HG02763 (cell line): ENCODE results near the gene PEX11G.

Experiments
- ATAC-seq: cut with Tn5 transposase; IDR thresholded peaks from one replicate; pipeline ENCODE4 v1.9.1; 2021; ENCODE audit warnings: mild to moderate bottlenecking, moderate library complexity; ENCODE audit not compliant: unreplicated experiment

PEX11G gene

DNA sequence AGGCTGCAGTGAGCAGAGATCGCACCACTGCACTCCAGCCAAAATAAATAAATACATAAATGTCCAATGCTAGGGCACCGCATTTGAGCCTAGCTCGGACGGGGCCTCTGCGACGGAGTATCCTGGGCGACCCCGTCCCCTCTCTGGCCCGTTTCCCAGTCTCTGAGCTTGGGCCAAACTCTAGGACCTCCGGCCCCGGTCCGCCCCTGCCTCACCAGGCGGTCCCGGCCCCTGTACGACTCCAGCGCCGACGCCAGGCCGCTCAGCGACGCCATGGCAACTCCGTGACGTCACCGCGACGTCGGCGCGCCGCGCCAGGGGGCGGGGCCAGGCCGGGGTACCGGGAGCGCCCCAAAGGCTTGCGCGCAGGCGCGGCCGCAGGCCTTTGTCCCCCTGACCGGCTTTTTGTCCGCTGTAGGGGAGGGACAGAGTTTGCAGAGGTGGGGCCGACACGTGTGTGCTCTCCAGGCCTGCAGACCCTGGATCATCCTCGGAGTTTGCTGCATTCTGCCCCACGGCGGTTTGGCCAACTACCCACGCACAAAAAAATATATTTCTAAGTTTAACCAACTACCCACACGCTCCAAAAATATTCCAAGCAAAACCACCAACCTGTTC lies at the start of gene PEX11G:
PEX11G (minus strand) TSS at position 300 of the 618 bp plus-strand sequence; CDS start at position 275, 25 bp downstream.
- peak; percentile 70 for ATAC-seq

- no peak for ATAC-seq
These were observed 47.3 kb upstream of the PEX11G start for GRCh38 chr19:7535998-7536695.

DNA sequence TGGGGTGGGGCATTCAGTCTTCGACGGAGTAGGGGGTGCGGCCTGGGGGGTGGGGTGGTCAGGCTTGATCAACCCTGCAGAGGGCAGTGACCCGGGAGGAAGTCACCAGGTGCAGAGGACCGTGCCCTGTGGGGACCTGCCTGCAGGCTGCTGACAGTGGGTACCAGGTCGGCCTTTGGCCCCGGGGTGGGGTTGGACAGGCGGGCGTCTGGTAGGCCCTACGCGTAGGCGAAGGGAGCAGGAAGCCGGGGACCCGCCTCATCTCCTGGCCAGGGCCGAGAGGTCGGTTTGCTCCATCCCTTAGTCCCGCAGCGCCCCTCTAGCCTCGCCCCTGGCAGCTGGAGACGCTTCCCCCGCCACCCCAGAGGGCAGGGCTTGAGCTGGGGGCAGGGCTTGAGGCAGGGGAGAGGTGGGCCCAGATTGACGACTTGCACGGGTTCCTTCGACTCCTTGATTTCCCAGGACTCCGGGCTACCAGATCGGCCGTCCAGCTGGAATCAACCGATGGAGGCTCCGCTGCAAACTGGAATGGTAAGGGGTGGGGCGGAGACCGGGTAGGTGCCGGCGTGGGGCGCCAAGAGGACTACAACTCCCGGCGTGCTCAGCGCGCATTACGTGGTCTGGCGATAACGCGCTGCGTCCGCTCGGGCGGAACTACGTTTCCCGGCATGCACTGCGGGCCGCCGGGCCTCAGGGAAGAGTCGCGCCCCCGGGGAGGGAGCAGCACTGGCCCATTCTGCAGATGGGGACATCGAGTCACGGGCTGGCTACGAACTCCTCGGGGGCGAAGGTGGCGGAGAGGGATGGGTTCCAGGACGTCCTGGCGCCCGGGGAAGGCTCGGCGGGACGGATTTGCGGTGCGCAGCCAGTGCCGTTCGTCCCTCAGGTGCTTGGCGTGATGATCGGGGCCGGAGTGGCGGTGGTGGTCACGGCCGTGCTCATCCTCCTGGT lies 46.5 kb upstream of the PEX11G start, which contains the start of gene PNPLA6:
PNPLA6 (plus strand) TSS at position 671 of the 951 bp plus-strand sequence; CDS start at position 743, 72 bp downstream.
- ATAC-seq = peak; percentile 69

DNA sequence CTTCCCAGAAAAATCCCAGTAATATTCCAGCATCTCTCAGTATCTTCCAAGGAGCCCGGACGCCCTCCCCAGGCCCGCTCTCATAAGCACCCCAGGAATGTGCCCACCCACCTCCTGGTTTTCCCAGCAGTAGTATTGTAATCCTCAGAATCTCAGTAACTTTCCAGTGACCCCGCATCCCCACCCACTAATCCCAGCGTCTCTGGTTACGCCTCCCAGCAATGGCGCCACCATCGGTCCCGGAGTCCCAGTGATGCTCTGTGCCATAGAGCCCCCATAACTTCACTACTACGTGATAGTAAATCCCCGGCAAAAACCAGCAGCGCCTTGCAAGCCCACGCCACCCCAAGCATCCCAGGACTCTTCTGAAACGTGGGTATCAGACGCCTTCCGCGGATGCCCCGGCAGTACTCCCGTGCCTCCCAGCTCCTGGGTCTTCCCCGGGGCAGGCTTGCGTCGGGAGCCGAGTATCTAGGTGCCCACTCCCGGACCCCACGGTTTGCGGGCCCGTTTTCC lies 45.8 kb upstream of the PEX11G start:
- no peak for ATAC-seq

DNA sequence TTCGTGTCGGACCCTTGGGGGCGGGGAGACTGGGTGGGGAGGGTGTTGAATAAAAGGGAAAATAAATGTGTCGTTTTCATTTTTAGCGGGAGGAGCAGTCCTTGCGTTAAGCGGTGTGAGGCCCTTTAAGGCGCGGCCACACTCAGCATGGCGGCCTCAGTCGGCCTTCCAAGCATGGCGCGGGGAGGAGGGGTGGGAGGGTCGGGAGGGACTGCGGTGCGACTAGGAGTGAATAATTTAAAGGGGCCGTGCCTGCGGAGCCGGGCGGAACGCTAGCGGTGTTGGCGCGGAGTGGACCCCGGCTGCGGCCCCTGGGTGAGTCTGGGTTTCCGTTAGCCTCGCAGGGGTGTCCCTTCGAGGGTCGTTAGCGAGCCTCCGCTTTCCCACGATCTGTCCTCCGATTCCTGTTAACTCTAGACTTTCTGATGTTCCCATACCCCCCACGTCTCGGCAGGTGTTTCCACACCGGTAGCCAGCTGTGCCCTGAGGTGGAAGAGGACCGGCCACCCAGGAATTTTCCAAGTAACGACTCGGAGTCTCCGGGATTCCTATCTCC lies 45.2 kb upstream of the PEX11G start:
- peak; percentile 39 for ATAC-seq

- no peak for ATAC-seq
These were observed 44.5 kb upstream of the PEX11G start for GRCh38 chr19:7533281-7533885.

DNA sequence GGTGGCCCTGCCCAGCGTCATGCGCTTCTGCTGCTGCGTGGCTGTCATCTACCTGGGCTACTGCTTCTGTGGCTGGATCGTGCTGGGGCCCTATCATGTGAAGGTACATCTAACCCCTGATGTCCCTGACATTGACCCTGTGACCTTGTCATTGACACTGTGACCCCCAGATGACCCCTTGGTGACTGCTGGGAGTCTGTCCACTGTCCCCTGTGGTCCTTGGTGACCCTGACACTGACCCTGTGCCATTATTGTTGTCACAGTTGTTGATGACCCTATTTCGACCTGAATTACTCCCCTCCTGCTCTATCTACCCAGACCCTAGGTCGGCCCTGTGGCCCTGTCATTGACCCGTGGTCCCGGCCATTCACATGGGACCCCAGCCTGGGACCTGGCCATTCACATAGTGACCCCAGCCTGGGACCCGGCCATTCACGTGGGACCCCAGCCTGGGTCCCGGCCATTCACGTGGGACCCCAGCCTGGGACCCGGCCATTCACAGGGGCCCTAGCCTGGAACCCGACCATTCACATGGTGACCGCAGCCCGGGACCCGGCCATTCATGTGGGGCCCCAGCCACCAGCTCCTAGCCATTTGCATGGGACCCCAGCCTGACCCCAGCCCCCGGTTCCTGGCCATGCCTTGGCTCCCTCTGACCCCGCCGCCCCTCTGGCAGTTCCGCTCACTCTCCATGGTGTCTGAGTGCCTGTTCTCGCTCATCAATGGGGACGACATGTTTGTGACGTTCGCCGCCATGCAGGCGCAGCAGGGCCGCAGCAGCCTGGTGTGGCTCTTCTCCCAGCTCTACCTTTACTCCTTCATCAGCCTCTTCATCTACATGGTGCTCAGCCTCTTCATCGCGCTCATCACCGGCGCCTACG lies 41.0 kb upstream of the PEX11G start:
- ATAC-seq = no peak

GRCh38 chr19:7529246-7529600 lies 40.4 kb upstream of the PEX11G start:
- no peak for ATAC-seq

- no peak for ATAC-seq
These were observed 39.8 kb upstream of the PEX11G start for GRCh38 chr19:7528522-7529245.

GRCh38 chr19:7528192-7528519 lies 39.3 kb upstream of the PEX11G start:
- ATAC-seq = no peak

DNA sequence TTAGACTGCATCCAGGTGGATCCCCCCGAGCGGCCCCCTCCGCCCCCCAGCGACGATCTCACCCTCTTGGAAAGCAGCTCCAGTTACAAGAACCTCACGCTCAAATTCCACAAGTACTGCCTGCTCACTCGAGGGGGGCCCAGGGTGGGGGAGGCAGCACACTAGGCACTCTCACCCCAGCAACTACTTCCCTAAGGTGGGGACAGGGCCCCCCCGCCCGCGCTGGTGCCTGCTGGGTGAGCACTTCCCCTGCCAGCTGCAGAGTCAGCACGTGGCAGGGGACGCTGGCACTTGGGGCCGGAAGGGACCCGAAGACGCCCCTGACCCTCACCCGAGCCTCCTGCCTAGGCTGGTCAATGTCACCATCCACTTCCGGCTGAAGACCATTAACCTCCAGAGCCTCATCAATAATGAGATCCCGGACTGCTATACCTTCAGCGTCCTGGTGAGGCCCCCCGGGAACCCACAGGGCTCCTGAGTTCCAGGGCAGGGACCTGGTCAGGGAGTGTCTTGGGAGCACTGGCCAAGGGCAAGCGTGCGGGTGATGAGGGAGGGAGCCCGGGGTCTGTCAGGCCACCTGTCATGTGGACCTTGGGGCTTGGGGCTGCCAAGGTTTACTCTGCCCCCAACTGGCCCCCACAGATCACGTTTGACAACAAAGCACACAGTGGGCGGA lies 38.8 kb upstream of the PEX11G start:
- no peak for ATAC-seq

DNA sequence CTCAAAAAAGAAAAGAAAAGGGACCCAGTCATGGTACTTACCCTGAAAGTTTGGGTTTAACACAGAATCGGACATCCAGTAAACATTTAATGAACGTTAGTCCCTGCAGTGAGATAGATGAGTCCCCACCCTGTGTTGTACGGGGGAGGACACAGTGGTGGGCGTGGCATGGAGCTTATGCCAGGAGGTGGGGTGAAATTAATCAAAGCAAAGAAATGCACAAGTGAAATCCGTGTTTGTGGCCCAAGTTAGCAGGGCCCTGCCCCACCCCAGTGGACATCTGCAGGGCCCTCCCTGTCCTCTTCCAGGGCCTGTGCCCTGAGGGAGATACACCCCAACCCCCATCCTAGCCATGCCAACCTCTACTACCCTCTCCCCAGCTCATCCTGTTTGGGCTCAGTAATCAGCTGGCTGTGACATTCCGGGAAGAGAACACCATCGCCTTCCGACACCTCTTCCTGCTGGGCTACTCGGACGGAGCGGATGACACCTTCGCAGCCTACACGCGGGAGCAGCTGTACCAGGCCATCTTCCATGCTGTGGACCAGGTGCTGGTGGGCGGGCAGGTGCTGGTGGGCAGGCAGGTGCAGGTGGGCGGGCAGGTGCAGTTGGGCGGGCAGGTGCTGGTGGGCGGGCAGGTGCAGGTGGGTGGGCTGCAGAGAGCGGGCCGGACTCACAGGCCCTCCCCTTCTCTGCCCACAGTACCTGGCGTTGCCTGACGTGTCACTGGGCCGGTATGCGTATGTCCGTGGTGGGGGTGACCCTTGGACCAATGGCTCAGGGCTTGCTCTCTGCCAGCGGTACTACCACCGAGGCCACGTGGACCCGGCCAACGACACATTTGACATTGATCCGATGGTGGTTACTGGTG lies 37.5 kb upstream of the PEX11G start:
- no peak for ATAC-seq

DNA sequence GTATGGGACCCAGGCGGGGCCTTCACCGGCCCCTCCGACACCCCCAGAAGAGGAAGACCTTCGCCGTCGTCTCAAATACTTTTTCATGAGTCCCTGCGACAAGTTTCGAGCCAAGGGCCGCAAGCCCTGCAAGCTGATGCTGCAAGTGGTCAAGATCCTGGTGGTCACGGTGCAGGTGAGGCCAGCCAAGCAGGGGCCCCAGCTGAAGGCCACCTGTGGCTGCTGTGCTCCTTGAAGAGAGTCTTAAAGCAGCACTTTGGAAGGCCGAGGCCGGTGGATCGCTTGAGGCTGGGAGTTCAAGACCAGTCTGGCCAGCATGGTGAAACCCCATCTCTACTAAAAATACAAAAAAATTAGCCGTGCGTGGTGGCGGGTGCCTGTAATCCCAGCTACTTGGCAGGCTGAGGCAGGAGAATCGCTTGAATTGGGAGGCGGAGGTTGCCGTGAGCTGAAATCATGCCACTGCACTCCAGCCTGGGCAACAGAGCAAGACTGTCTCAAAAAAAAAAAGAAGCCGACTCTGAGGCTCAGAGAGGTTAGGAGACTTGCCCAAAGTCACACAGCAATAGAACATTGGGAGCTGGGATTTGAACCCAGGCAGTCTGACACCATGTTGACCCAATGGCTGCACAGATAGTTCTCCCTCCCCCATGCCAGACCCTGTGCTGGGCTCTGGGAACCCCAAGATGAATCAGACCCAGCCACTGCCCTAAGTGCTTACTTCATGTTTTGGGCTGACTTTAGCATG lies 36.3 kb upstream of the PEX11G start:
- ATAC-seq = no peak

GRCh38 chr19:7524523-7524922 lies 35.7 kb upstream of the PEX11G start:
- ATAC-seq = no peak

- ATAC-seq = no peak
These were observed 34.3 kb upstream of the PEX11G start for GRCh38 chr19:7522923-7523667.
